Measurements from ENCODE around the gene TMEM86A.

The TMEM86A gene

GRCh38 chr11:18700375-18700774 is 1.8 kb downstream of the TMEM86A start:
- peak in 7 of 14 donors; percentile 29 to 65 (median 44) for DNase-seq

GRCh38 chr11:18700872-18701271 is 2.3 kb downstream of the TMEM86A start:
- no peak for DNase-seq

- no peak for DNase-seq
Measured at GRCh38 chr11:18701614-18702216, 3.1 kb downstream of the TMEM86A start.

- no peak for DNase-seq
Measured at GRCh38 chr11:18703001-18703763, 4.6 kb downstream of the TMEM86A start.

GRCh38 chr11:18704045-18704645 is 5.6 kb downstream of the TMEM86A start:
- no peak for DNase-seq

GRCh38 chr11:18704698-18705097 is 6.1 kb downstream of the TMEM86A start:
- no peak for DNase-seq

GRCh38 chr11:18705651-18706281 is 7.2 kb downstream of the TMEM86A start:
- DNase-seq, result peak in 4 of 14 donors; percentile 9 to 62 (median 47)

- DNase-seq, result peak in 9 of 14 donors; percentile 15 to 62 (median 33)
Measured at GRCh38 chr11:18706330-18707243, 8.0 kb downstream of the TMEM86A start.

GRCh38 chr11:18707811-18708340 is 9.3 kb downstream of the TMEM86A start:
- DNase-seq, result no peak

GRCh38 chr11:18709414-18709813 is 10.8 kb downstream of the TMEM86A start:
- no peak for DNase-seq

- DNase-seq, result no peak
Measured at GRCh38 chr11:18710545-18710944, 12.0 kb downstream of the TMEM86A start.

GRCh38 chr11:18713646-18714442 is 15.3 kb downstream of the TMEM86A start:
- no peak for DNase-seq

GRCh38 chr11:18714443-18714780 is 15.8 kb downstream of the TMEM86A start:
- no peak for DNase-seq

GRCh38 chr11:18715476-18715875 is 16.9 kb downstream of the TMEM86A start:
- DNase-seq, result no peak

- peak in 1 of 14 donors; percentile 39 for DNase-seq
Measured at GRCh38 chr11:18720091-18720807, 21.7 kb downstream of the TMEM86A start.

- peak in 11 of 14 donors; percentile 14 to 63 (median 33) for DNase-seq
Measured at GRCh38 chr11:18720808-18721560, 22.4 kb downstream of the TMEM86A start.

GRCh38 chr11:18721561-18722292 is 23.1 kb downstream of the TMEM86A start:
- DNase-seq, result peak in 6 of 14 donors; percentile 28 to 63 (median 45)

GRCh38 chr11:18722293-18722637 is 23.7 kb downstream of the TMEM86A start:
- DNase-seq, result no peak

GRCh38 chr11:18723991-18724390 is 25.4 kb downstream of the TMEM86A start:
- DNase-seq, result no peak

Measured in C1 segment of cervical spinal cord (tissue), 14 donors.